HepG2 (cell line): Measurements from ENCODE around the gene SFXN5. TPM values are rescaled to one million over a fixed set of nuclear protein-coding genes. Genes with fewer than 3 reads are reported as not detected.

ENCODE experiments used
- BRD4 ChIP-seq: sonication (generic); formaldehyde crosslinking; IDR thresholded peaks from 2 replicates; pipeline ENCODE4 v1.4.0; 2020; ENCODE audit warnings: missing genetic modification reagents
- EP300 ChIP-seq, 3 experiments: sonication (generic) in 1 of 3; formaldehyde crosslinking in 1 of 3; IDR thresholded peaks; 2 replicates each; pipeline versions ENCODE4 v1.5.1 to v1.6.1; 2011 to 2020; ENCODE audit warnings: low read depth in 2 of 3, low read length in 2 of 3, borderline replicate concordance in 1 of 3, improper control_type of control experiment in 1 of 3, mild to moderate bottlenecking in 1 of 3, missing genetic modification reagents in 1 of 3, moderate library complexity in 1 of 3
- IKZF4 ChIP-seq: sonication (generic); formaldehyde crosslinking; IDR thresholded peaks from 2 replicates; pipeline ENCODE4 v1.5.1; 2020; ENCODE audit warnings: borderline replicate concordance, mild to moderate bottlenecking, low read depth, missing genetic modification reagents; ENCODE audit errors: not compliant biosample characterization
- NFRKB ChIP-seq: fragments of 450-650 bp; IDR thresholded peaks from 2 replicates; pipeline ENCODE4 v1.6.1; 2017
- RARA ChIP-seq: IDR thresholded peaks from 2 replicates; pipeline ENCODE4 v1.6.1; 2016; ENCODE audit warnings: missing genetic modification reagents, missing compliant biosample characterization
- RFX3 ChIP-seq: IDR thresholded peaks from 2 replicates; pipeline ENCODE4 v1.6.1; 2016; ENCODE audit warnings: missing biosample characterization, missing genetic modification reagents
- SP2 ChIP-seq: sonication (generic); formaldehyde crosslinking; IDR thresholded peaks from 2 replicates; pipeline ENCODE4 v1.5.1; 2020; ENCODE audit warnings: mild to moderate bottlenecking, missing genetic modification reagents
- TBX2 ChIP-seq: sonication (generic); formaldehyde crosslinking; IDR thresholded peaks from 2 replicates; pipeline ENCODE4 v1.5.0; 2020; ENCODE audit warnings: missing genetic modification reagents, mild to moderate bottlenecking, borderline replicate concordance
- ZBED4 ChIP-seq: sonication (generic); formaldehyde crosslinking; IDR thresholded peaks from 2 replicates; pipeline ENCODE4 v1.4.0; 2020; ENCODE audit warnings: missing genetic modification reagents, borderline replicate concordance
- ZNF782 ChIP-seq: sonication (generic); formaldehyde crosslinking; IDR thresholded peaks from 2 replicates; pipeline ENCODE4 v1.4.0; 2020; ENCODE audit warnings: missing genetic modification reagents, mild to moderate bottlenecking, borderline replicate concordance
- ZNF883 ChIP-seq: sonication (generic); formaldehyde crosslinking; IDR thresholded peaks from 2 replicates; pipeline ENCODE4 v1.5.1; 2020; ENCODE audit warnings: mild to moderate bottlenecking, missing genetic modification reagents; ENCODE audit errors: not compliant biosample characterization
- polyA plus RNA-seq, 8 experiments: library from polyadenylated mRNA; depleted of rRNA in 3 of 8; stranded (reverse) in 7 of 8; unstranded in 1 of 8; fragments of >200 nt; fragmentation: Illumina TruSeq in 4 of 8; extraction: Trizol in 4 of 8; gene quantifications; 2 replicates each; pipeline versions ENCODE4 v1.2.1 to v1.2.3, GENCODE V29; 2011 to 2016; ENCODE audit warnings: low read depth in 4 of 8, missing spikeins in 1 of 8, mixed read lengths in 1 of 8; ENCODE audit not compliant: insufficient read depth in 1 of 8
- total RNA-seq, 5 experiments: library from RNA; depleted of rRNA; stranded (reverse); fragments of >200 nt; fragmentation: Illumina TruSeq; extraction: Trizol; gene quantifications; 2 replicates each; pipeline ENCODE4 v1.2.3, GENCODE V29; 2016; ENCODE audit warnings: low read depth in 1 of 5
- TF ChIP-seq, protein P1 (sequence below): sonication (generic); formaldehyde crosslinking; IDR thresholded peaks from one replicate; pipeline ENCODE4 v1.5.1; 2020; ENCODE audit warnings: mild to moderate bottlenecking, missing genetic modification reagents; ENCODE audit errors: not compliant biosample characterization
- TF ChIP-seq, protein P2 (sequence below), 2 experiments: sonication (generic) in 1 of 2; formaldehyde crosslinking in 1 of 2; IDR thresholded peaks; 2 replicates each; pipeline versions ENCODE4 v1.4.0 to v1.6.1; 2018 to 2020; ENCODE audit warnings: missing genetic modification reagents in 2 of 2, borderline replicate concordance in 1 of 2, low read depth in 1 of 2, mild to moderate bottlenecking in 1 of 2, missing biosample characterization in 1 of 2

The SFXN5 gene
- total and polyA plus RNA-seq, 2 of the 13 experiments (the other 11 are each of a cell fraction or from before 2014, with no cell fraction given) = 34.9 to 37.4 TPM

- TF ChIP-seq, protein P1, sequence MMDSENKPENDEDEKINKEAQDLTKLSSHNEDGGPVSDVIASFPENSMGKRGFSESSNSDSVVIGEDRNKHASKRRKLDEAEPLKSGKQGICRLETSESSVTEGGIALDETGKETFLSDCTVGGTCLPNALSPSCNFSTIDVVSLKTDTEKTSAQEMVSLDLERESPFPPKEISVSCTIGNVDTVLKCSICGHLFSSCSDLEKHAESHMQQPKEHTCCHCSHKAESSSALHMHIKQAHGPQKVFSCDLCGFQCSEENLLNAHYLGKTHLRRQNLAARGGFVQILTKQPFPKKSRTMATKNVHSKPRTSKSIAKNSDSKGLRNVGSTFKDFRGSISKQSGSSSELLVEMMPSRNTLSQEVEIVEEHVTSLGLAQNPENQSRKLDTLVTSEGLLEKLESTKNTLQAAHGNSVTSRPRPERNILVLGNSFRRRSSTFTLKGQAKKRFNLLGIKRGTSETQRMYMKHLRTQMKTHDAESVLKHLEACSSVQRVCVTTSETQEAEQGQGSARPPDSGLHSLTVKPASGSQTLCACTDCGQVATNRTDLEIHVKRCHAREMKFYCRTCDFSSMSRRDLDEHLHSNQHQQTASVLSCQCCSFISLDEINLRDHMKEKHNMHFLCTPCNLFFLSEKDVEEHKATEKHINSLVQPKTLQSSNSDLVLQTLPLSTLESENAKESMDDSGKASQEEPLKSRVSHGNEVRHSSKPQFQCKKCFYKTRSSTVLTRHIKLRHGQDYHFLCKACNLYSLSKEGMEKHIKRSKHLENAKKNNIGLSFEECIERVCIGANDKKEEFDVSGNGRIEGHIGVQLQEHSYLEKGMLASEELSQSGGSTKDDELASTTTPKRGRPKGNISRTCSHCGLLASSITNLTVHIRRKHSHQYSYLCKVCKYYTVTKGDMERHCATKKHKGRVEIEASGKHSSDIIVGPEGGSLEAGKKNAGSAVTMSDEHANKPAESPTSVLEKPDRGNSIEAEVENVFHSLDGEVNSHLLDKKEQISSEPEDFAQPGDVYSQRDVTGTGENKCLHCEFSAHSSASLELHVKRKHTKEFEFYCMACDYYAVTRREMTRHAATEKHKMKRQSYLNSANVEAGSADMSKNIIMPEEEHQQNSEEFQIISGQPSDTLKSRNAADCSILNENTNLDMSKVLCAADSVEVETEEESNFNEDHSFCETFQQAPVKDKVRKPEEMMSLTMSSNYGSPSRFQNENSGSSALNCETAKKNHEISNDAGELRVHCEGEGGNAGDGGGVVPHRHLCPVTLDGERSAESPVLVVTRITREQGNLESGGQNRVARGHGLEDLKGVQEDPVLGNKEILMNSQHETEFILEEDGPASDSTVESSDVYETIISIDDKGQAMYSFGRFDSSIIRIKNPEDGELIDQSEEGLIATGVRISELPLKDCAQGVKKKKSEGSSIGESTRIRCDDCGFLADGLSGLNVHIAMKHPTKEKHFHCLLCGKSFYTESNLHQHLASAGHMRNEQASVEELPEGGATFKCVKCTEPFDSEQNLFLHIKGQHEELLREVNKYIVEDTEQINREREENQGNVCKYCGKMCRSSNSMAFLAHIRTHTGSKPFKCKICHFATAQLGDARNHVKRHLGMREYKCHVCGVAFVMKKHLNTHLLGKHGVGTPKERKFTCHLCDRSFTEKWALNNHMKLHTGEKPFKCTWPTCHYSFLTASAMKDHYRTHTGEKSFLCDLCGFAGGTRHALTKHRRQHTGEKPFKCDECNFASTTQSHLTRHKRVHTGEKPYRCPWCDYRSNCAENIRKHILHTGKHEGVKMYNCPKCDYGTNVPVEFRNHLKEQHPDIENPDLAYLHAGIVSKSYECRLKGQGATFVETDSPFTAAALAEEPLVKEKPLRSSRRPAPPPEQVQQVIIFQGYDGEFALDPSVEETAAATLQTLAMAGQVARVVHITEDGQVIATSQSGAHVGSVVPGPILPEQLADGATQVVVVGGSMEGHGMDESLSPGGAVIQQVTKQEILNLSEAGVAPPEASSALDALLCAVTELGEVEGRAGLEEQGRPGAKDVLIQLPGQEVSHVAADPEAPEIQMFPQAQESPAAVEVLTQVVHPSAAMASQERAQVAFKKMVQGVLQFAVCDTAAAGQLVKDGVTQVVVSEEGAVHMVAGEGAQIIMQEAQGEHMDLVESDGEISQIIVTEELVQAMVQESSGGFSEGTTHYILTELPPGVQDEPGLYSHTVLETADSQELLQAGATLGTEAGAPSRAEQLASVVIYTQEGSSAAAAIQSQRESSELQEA (CRISPR knock-in tag) = no peak
- TF ChIP-seq NFRKB = no peak
- peak; percentile 97 for TF ChIP-seq RARA
- TF ChIP-seq ZNF883 (CRISPR knock-in tag) = peak; percentile 78
- TF ChIP-seq IKZF4 (CRISPR knock-in tag) = no peak
- TF ChIP-seq SP2 (CRISPR knock-in tag) = no peak
- peak; percentile 91; the same call in 1 of the 2 replicates for TF ChIP-seq ZBED4 (CRISPR knock-in tag)
- TF ChIP-seq, protein P2, sequence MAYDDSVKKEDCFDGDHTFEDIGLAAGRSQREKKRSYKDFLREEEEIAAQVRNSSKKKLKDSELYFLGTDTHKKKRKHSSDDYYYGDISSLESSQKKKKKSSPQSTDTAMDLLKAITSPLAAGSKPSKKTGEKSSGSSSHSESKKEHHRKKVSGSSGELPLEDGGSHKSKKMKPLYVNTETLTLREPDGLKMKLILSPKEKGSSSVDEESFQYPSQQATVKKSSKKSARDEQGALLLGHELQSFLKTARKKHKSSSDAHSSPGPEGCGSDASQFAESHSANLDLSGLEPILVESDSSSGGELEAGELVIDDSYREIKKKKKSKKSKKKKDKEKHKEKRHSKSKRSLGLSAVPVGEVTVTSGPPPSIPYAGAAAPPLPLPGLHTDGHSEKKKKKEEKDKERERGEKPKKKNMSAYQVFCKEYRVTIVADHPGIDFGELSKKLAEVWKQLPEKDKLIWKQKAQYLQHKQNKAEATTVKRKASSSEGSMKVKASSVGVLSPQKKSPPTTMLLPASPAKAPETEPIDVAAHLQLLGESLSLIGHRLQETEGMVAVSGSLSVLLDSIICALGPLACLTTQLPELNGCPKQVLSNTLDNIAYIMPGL (CRISPR knock-in tag; IDR thresholded peaks at IDR 0.05; ENCODE audit: borderline replicate concordance in 1 of 2, low read depth in 1 of 2) = peak in 1 of 2 experiments; percentile 70; a peak in 2 of 4 replicates
- peak; percentile 18; the same call in 1 of the 2 replicates for TF ChIP-seq RFX3 (CRISPR knock-in tag)
- peak; percentile 54; the same call in 1 of the 2 replicates for TF ChIP-seq BRD4
- TF ChIP-seq ZNF782 (CRISPR knock-in tag) = peak; percentile 93; the same call in 1 of the 2 replicates
- TF ChIP-seq EP300 (IDR thresholded peaks at IDR 0.05; ENCODE audit: low read depth in 2 of 2, low read length in 2 of 2) = peak; percentile 52 to 92; a peak in 3 of 4 replicates
- peak; percentile 77 for TF ChIP-seq EP300 (CRISPR knock-in tag; IDR thresholded peaks at IDR 0.05; ENCODE audit: borderline replicate concordance)
- TF ChIP-seq TBX2 (CRISPR knock-in tag) = peak; percentile 84
Observed at GRCh38 chr2:73000808-73001570, 70.5 kb downstream of the SFXN5 start (continued).
